ENCODE data around the gene FCN2.

DNA sequence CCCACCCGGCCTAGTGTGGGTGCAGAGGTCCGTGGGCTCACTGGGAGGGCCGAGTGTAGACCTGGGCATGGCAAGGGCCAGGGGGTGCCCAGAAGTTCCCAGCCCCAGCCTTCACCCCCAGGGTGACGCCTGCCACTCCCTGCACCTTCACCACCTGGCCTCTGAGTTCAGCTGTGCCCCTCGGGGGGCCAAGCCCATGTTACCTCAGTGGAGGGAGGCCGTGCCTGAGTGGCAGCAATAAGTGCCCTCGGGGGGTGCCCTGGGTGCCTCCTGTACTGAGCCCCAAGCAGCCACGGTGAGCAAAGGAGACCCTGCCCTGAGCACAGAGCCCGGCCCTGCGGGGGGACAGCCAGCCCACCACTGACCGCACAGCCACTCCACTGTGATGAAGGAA lies 10.3 kb upstream of the FCN2 start:
- TF ChIP-seq, protein P1, sequence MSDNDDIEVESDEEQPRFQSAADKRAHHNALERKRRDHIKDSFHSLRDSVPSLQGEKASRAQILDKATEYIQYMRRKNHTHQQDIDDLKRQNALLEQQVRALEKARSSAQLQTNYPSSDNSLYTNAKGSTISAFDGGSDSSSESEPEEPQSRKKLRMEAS (IDR thresholded peaks at IDR 0.05), result no peak
- TF ChIP-seq, protein P2, sequence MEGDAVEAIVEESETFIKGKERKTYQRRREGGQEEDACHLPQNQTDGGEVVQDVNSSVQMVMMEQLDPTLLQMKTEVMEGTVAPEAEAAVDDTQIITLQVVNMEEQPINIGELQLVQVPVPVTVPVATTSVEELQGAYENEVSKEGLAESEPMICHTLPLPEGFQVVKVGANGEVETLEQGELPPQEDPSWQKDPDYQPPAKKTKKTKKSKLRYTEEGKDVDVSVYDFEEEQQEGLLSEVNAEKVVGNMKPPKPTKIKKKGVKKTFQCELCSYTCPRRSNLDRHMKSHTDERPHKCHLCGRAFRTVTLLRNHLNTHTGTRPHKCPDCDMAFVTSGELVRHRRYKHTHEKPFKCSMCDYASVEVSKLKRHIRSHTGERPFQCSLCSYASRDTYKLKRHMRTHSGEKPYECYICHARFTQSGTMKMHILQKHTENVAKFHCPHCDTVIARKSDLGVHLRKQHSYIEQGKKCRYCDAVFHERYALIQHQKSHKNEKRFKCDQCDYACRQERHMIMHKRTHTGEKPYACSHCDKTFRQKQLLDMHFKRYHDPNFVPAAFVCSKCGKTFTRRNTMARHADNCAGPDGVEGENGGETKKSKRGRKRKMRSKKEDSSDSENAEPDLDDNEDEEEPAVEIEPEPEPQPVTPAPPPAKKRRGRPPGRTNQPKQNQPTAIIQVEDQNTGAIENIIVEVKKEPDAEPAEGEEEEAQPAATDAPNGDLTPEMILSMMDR (IDR thresholded peaks at IDR 0.05; ENCODE audit: low read depth, low read length, missing input control), result no peak
- TF ChIP-seq EGR1 (IDR thresholded peaks at IDR 0.05; ENCODE audit: low read depth in 2 of 2), result no peak
- no peak for TF ChIP-seq YY1 (IDR thresholded peaks at IDR 0.05)
- no peak for TF ChIP-seq RAD21 (IDR thresholded peaks at IDR 0.05)
- no peak for TF ChIP-seq GABPA (IDR thresholded peaks at IDR 0.05 in 1 of 2, conservative IDR thresholded peaks at IDR 0.05 in 1 of 2)
- TF ChIP-seq, protein P3, sequence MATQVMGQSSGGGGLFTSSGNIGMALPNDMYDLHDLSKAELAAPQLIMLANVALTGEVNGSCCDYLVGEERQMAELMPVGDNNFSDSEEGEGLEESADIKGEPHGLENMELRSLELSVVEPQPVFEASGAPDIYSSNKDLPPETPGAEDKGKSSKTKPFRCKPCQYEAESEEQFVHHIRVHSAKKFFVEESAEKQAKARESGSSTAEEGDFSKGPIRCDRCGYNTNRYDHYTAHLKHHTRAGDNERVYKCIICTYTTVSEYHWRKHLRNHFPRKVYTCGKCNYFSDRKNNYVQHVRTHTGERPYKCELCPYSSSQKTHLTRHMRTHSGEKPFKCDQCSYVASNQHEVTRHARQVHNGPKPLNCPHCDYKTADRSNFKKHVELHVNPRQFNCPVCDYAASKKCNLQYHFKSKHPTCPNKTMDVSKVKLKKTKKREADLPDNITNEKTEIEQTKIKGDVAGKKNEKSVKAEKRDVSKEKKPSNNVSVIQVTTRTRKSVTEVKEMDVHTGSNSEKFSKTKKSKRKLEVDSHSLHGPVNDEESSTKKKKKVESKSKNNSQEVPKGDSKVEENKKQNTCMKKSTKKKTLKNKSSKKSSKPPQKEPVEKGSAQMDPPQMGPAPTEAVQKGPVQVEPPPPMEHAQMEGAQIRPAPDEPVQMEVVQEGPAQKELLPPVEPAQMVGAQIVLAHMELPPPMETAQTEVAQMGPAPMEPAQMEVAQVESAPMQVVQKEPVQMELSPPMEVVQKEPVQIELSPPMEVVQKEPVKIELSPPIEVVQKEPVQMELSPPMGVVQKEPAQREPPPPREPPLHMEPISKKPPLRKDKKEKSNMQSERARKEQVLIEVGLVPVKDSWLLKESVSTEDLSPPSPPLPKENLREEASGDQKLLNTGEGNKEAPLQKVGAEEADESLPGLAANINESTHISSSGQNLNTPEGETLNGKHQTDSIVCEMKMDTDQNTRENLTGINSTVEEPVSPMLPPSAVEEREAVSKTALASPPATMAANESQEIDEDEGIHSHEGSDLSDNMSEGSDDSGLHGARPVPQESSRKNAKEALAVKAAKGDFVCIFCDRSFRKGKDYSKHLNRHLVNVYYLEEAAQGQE (IDR thresholded peaks at IDR 0.05), result no peak
- TF ChIP-seq, protein P4, sequence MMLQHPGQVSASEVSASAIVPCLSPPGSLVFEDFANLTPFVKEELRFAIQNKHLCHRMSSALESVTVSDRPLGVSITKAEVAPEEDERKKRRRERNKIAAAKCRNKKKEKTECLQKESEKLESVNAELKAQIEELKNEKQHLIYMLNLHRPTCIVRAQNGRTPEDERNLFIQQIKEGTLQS (IDR thresholded peaks at IDR 0.05), result no peak
- no peak for TF ChIP-seq TAF1 (conservative IDR thresholded peaks at IDR 0.05)
- TF ChIP-seq HNF4G (IDR thresholded peaks at IDR 0.05), result no peak
- TF ChIP-seq FOXA1 (IDR thresholded peaks at IDR 0.05), result no peak
- TF ChIP-seq, protein P5, sequence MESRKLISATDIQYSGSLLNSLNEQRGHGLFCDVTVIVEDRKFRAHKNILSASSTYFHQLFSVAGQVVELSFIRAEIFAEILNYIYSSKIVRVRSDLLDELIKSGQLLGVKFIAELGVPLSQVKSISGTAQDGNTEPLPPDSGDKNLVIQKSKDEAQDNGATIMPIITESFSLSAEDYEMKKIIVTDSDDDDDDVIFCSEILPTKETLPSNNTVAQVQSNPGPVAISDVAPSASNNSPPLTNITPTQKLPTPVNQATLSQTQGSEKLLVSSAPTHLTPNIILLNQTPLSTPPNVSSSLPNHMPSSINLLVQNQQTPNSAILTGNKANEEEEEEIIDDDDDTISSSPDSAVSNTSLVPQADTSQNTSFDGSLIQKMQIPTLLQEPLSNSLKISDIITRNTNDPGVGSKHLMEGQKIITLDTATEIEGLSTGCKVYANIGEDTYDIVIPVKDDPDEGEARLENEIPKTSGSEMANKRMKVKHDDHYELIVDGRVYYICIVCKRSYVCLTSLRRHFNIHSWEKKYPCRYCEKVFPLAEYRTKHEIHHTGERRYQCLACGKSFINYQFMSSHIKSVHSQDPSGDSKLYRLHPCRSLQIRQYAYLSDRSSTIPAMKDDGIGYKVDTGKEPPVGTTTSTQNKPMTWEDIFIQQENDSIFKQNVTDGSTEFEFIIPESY (IDR thresholded peaks at IDR 0.05), result no peak
- TF ChIP-seq NR2F2 (IDR thresholded peaks at IDR 0.05), result no peak
- no peak for TF ChIP-seq FOXA2 (IDR thresholded peaks at IDR 0.05)

Measured in liver (tissue), 3 donors.